Activated CD4-positive, alpha-beta T cell treated with anti-CD3 and anti-CD28 coated beads, Interleukin-2, amount 50 U/mL, for 1 hour (primary cell): ENCODE measurements around the gene ARV1.
"Not testable (repeated sequence)": the region's sequence is repeated elsewhere in the genome, so short reads cannot be mapped to it uniquely, and the experiment has no call there.

Experiments
- DNase-seq: peaks from one replicate; pipeline ENCODE4 v3.0.0-alpha.2; 2020

ARV1 gene

DNA sequence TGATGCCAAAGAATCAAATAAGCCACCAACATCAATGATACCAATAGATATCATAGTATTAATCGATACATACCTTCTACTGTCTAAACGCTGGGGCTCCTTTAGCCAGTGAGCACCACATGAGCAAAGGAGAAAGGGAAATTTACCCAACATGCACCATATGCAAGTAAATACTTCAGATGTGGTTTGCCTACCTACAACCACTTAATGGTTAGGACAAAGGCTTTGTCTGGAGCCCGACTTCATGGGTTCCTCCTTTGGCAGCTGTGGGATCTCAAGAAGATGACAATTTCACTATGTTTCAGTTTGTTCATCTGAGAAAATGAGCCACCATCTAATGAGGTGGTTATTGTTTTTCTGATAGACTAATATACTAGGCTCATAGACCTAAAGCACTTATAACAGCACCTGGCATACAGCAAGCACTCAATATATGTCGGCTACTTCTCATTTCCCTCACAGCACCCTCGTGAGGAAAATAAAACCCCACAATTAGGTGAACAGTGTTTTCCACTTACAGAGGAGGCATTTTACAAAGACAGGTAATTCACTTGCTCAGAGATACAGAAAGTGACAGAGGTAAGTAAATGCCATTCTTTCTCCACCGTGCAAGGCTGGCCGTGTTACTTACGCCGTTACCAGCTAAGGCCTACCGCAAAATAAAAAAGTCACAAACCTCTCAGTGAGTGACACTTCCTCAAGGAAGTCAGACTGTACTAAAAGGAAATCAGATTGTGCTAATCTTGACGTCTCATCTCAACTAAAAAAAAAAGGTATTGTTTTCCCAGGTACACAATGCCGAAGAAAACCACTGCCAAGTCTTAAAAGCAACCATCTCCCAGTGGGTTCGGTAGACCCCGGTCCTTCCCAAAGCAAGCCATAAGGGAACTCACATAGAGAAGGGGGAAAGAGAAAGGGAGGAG, 1.8 kb upstream of the ARV1 start:
- DNase-seq: peak; percentile 15

DNA sequence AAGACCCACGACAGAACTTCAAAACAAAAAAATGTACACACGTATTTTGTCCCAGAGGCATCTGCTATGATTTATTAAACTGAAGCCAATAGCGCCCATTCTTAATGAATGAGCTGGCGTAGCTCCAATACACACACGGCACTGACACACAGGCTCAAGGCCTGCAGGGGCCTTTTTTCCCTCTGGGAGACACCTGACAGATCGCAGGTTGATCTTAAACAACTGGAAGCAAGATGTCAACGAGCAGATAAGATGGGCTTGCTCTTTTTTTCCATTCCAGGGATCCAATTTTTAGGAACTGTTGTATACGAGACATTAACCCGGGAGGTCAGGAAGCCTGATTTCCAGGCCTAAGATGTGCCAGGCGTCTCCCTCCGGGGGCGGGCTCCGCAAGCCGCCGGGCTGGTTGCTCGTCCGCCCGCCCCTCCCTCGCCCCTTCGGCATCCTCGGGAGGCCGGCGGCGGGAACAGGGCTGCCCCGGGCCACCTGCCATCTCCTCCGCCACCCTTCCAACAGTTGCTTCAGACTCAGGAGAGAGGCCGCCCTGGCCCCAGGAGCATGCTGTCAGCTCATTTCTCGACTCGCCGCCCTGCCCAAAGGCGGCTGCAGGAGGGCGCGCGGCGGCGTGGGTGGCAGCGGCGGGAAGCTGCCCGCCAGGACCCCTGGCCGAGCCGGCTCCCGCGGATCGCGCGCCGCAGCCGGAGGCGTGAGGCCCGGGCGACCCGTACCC, 968 bp upstream of the ARV1 start:
- peak; percentile 14 for DNase-seq

- no peak for DNase-seq
These were observed 459 bp downstream of the ARV1 start for GRCh38 chr1:230979389-230979716.

DNA sequence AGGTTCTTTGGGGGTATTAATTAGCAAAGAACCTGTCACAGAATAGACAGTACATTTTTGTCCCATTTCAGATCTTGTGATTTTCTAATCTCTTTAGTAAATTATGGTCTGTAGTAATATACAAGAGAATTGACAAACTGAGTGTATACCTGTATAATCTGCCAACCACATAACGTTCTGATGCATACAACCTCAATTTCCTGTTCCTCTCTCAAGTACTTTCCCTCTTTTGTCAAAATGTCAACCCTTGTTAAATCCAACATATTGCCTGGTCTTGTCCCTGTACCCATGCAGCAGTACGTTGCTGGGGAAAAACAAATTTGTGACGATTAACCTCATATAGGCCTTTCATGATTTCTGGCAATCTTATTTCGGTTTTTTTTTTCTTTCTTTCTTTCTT, 1.1 kb downstream of the ARV1 start:
- no peak for DNase-seq

DNA sequence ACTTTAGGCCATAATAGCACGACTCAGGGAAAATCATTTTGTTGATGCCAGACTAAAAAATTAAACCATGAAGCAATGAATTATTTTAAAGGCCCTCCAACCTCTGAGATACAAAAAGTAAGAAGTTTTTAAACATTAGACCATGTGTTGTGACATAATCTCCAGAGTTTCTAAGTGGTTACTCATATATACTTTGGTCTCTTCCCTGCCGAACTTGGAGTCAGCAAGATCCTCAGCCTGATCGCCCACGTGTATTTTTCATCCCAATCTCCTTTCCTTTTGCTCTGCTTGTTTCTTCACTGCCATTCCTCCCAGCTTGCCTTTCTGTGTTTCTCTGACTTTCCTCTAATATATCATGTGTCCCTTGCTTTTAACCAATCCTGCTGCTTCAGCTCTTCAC, 3.8 kb downstream of the ARV1 start:
- no peak for DNase-seq

GRCh38 chr1:230983811-230984210, 4.9 kb downstream of the ARV1 start:
- DNase-seq: no peak

DNA sequence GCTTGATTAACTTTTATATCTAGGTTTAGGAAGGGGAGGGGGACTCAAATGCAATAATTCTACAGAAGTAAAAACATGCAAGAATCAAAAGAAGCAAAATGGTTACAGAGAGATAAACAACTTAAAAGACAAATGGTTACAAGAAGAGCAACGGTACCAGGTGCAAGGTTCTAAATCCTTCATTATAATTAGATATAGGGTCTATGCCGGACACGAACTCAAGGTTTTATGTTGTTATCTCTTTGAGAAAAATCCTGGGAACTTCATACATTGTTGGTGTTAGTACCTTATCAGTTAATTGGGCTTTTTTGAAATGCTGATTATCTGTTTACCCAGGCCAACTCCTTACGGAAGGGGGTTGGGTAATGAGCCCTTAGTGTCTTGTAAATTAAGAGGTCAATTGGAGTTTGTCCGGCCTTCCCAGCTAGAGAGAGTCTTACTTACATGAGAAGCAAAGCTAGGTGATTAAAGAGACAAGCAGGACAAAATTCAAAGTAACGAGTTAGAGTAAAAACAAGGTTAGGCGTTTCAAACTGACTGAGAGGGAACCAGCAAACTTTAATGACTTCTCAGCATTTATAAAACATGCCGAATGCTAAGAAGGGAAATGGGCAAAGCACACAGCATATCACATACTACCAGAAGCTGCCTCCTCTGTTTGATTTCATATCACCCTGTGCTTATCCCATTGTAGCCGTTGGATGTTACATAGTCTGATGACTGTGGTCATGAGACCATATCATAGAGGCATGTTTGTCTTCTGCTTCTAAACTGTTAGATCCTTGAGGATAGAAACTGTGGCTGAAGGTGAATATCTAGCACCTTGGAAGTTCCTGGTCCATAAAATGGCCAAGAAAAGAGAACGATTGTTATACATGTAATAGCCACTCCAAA, 6.0 kb downstream of the ARV1 start:
- not testable (repeated sequence) for DNase-seq

GRCh38 chr1:230985711-230986110, 6.8 kb downstream of the ARV1 start:
- DNase-seq: no peak

- DNase-seq: no peak
These were observed 8.1 kb downstream of the ARV1 start for GRCh38 chr1:230986976-230987375.

DNA sequence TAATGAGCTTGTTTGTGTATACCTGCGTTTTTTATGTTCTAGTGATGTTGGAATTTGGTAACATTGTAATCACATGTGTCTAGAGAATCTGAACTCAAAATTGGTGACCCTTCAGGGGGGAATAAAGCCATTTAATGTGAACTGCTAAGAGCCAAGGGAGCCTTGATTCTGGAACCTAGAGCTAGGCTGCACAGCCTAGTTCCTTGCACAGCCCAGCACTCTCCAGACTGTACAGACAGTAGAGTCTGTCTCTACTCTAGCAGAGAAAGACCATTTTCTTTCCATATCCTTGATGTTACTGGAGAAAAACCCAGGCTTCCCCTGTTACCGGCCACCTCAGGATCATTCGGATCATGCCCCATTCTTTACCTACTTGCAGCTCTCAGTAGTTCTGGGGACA, 8.6 kb downstream of the ARV1 start:
- no peak for DNase-seq

DNA sequence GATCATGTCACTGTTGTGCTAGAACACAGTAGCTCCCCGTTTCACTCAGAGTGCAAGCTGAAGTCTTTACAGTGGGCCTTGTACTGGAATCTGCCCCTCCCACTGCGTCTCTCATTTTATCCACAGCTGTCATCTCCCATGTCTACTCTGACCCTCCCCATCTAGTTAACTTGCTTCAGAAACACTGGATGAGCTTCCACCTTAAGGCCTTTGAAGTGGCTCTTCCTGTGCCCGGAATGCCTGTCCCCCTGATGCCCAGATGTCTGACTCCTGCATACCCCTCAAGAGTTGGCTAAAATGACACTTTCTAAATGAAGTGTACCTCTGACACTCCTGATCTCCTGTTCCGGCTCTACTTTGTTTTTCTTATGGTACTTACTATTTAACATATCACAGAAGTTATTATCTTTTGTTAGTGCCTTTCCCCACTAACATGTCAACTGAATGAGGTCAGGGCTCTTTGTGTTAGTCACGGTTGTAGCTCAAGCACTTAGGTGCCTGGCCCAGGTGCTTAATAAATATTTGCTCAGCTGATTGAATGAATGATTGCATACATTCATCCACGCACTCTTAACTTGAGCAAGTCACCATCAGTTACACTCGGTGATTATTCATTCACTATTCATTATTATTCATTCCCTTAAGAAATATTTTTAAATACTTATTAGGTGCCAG, 13.3 kb downstream of the ARV1 start:
- no peak for DNase-seq

GRCh38 chr1:230994860-230995259, 16.0 kb downstream of the ARV1 start:
- no peak for DNase-seq

DNA sequence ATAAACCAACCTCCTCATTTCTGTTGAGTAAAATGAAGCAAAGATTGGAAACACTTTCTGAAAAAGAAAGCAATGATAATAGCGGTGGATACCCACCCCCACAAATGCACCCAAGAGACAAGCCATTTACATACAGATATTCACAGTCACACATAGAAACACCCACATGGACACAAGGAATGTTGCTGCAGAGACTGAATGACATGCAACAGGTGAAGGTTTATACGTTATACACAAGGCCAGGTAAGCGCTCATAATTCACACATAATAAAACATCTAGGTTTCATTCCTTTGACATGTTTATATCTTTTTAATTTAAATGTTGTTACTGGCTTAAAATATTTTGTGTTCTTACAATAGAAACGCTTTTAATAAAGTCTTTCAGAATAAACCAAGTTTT, 21.3 kb downstream of the ARV1 start:
- no peak for DNase-seq

- no peak for DNase-seq
These were observed 21.7 kb downstream of the ARV1 start for GRCh38 chr1:231000639-231001038.

GRCh38 chr1:231001892-231002291, 23.0 kb downstream of the ARV1 start:
- DNase-seq: no peak

GRCh38 chr1:231007535-231007934, 28.6 kb downstream of the ARV1 start:
- not testable (repeated sequence) for DNase-seq

DNA sequence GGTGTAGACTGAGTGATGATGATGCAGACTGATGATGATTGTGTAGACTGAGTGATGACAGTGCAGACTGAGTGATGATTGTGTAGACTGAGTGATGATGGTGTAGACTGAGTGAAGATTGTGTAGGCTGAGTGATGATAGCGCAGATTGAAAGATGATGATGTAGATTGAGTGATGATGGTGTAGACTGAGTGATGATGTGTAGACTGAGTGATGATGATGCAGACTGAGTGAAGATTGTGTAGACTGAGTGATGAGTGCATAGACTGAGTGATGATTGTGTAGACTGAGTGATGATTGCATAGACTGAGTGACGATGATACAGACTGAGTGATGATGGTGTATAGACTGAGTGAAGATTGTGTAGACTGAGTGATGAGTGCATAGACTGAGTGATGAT, 32.5 kb downstream of the ARV1 start:
- DNase-seq: no peak

DNA sequence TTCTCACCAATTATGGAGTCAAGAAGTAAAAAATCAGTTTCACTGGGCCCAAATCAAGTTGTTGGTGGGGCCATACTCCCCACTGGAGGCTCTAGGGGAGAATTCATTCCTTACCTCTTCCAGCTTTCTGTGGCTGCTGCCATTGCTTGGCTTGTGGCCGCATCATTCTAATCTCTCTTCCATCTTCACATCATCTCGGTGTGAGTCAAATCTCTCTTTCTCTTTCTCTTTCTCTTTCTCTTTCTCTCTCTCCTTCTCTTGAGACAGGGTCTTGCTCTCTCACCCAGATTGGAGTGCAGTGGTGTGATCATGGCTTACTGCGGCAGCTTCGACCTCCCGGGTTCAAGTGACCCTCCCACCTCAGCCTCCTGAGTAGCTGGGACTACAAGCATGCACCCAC, 33.1 kb downstream of the ARV1 start:
- DNase-seq: no peak

- no peak for DNase-seq
These were observed 34.6 kb downstream of the ARV1 start for GRCh38 chr1:231013391-231014015.

- DNase-seq: no peak
These were observed 37.3 kb downstream of the ARV1 start for GRCh38 chr1:231016234-231016633.

GRCh38 chr1:231016966-231017365, 38.1 kb downstream of the ARV1 start:
- DNase-seq: no peak

DNA sequence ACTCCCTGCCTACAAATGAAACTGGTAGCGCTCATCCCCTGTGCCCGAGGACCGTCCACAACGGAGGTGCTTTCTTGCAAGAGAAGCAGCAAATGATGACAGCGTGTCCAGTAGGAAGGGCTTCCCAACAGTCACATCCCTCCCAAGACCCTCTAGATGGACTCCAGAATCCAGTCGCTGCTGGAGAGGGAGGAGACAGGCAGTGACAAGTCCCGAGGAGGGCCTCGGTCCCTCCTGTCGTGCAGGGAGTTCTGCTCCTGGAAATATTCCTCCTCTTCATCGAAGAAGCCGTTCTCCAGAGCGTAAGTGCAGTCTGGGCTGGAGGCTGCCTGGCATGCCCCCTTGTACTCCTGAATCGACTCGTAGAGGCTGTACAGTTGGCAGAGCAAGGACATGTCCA, 40.8 kb downstream of the ARV1 start:
- DNase-seq: no peak
